PC-9 (cell line): ENCODE measurements around the gene ZNF236. TPM values are rescaled to one million over a fixed set of nuclear protein-coding genes. Genes with fewer than 3 reads are reported as not detected.

ENCODE experiments used
- BruUV-seq: library from RNA; stranded (reverse); fragments of 400-500 nt; replicated peaks from 2 replicates; lab custom pipeline; 2021; lab: Mats Ljungman, UMichigan
- CTCF ChIA-PET: fragments of 300-600 bp; sonication (Branson Sonifier 250); formaldehyde crosslinking; loops from one replicate; lab custom pipeline; 2022; ENCODE audit warnings: antibody characterized with exemption; lab: Charles Lee
- POLR2A ChIA-PET: fragments of 300-600 bp; sonication (Branson Sonifier 250); formaldehyde crosslinking; loops from one replicate; lab custom pipeline; 2022; ENCODE audit warnings: antibody characterized with exemption; ENCODE audit not compliant: unreplicated experiment; lab: Charles Lee
- DNase-seq, 2 experiments: peaks; one replicate each; pipeline versions ENCODE4 v3.0.0 to v3.0.0-alpha.2; 2015 to 2022; ENCODE audit warnings: mixed read lengths in 1 of 2
- H2AFZ ChIP-seq: fragments of 200-600 bp; sonication (generic); 2 replicates; pipeline ENCODE4 v1.8.1; 2017; ENCODE audit warnings: antibody characterized with exemption
- H3F3A ChIP-seq: fragments of 200-600 bp; sonication (generic); 2 replicates; pipeline ENCODE4 v1.8.1; 2017; ENCODE audit warnings: antibody characterized with exemption, mild to moderate bottlenecking, low read depth; ENCODE audit not compliant: insufficient read depth
- H3K27ac ChIP-seq: fragments of 200-600 bp; sonication (generic); 2 replicates; pipeline ENCODE4 v1.6.1; 2016; ENCODE audit warnings: mixed run types
- H3K27me3 ChIP-seq: fragments of 200-600 bp; sonication (generic); 2 replicates; pipeline ENCODE4 v1.6.1; 2016; ENCODE audit warnings: low read depth, mixed run types; ENCODE audit not compliant: insufficient read depth
- H3K36me3 ChIP-seq: fragments of 200-600 bp; sonication (generic); 2 replicates; pipeline ENCODE4 v1.6.1; 2016; ENCODE audit warnings: low read depth, mixed run types
- H3K4me1 ChIP-seq: fragments of 200-600 bp; sonication (generic); replicated peaks from 2 replicates; pipeline ENCODE4 v1.6.1; 2016; ENCODE audit warnings: mixed run types; ENCODE audit not compliant: insufficient read depth
- H3K4me2 ChIP-seq: fragments of 200-600 bp; sonication (generic); 2 replicates; pipeline ENCODE4 v1.6.1; 2017; ENCODE audit warnings: mixed run types
- H3K4me3 ChIP-seq: fragments of 200-600 bp; sonication (generic); 2 replicates; pipeline ENCODE4 v1.6.1; 2016; ENCODE audit warnings: mixed run types
- H3K79me2 ChIP-seq: fragments of 200-600 bp; sonication (generic); 2 replicates; pipeline ENCODE4 v1.6.1; 2017; ENCODE audit warnings: low read depth, mixed run types
- H3K9me2 ChIP-seq: fragments of 200-600 bp; sonication (generic); 2 replicates; pipeline ENCODE4 v1.8.1; 2017; ENCODE audit warnings: mild to moderate bottlenecking; ENCODE audit not compliant: insufficient read depth
- H3K9me3 ChIP-seq: fragments of 200-600 bp; sonication (generic); 2 replicates; pipeline ENCODE4 v1.8.1; 2016; ENCODE audit warnings: low read depth; ENCODE audit not compliant: insufficient read depth
- H4K20me1 ChIP-seq: fragments of 200-600 bp; sonication (generic); 2 replicates; pipeline ENCODE4 v1.8.1; 2017; ENCODE audit not compliant: insufficient read depth
- CTCF ChIP-seq: fragments of 200-600 bp; sonication (generic); conservative IDR thresholded peaks from 2 replicates; pipeline ENCODE4 v1.6.1; 2017; ENCODE audit warnings: mixed run types, antibody characterized with exemption, mild to moderate bottlenecking, moderate library complexity
- EZH2 ChIP-seq: fragments of 200-600 bp; sonication (generic); IDR thresholded peaks from 2 replicates; pipeline ENCODE4 v1.8.0; 2017; ENCODE audit warnings: antibody characterized with exemption, low read depth
- intact Hi-C: fragments of 100-400 bp; cut with micrococcal nuclease; formaldehyde crosslinking; loops from one replicate; pipeline ENCODE4 v1.10.0; 2022; ENCODE audit not compliant: unreplicated experiment
- total RNA-seq: library from RNA; stranded (reverse); gene quantifications from 2 replicates; pipeline ENCODE4 v1.2.3, GENCODE V29; 2021

Gene ZNF236
- total RNA-seq, 1 experiment from 2014 or later = 10.8 TPM

- Histone ChIP-seq H3K4me1 (peaks cover 10% of the 10 kb centered on the region), H2AFZ (peak overlapping the region; percentile 73), H3K4me3 (peak overlapping the region; percentile 55; the same call in 1 of the 2 replicates), H3K36me3 (no peaks in the 10 kb centered on the region), H3K9me2 (no peaks in the 10 kb centered on the region), H3F3A (peaks cover 5% of the 10 kb centered on the region; the same call in 1 of the 2 replicates), H3K4me2 (peak overlapping the region; percentile 92), H3K27ac (no peak overlapping the region), H4K20me1 (no peaks in the 10 kb centered on the region), H3K9me3 (no peaks in the 10 kb centered on the region), H3K79me2 (no peaks in the 10 kb centered on the region), H3K27me3 (peaks cover 6% of the 10 kb centered on the region; the same call in 1 of the 2 replicates)
- peak in 1 of 2 experiments; percentile 46 for DNase-seq
- no TSS peak for BruUV-seq
- CTCF ChIA-PET = interaction anchor here (0.6 kb wide), 2 partner anchors 62 to 142 kb away, joined by 3 read pairs; no protein-coding TSS in a partner anchor
- TF ChIP-seq CTCF = peak; percentile 92
- TF ChIP-seq EZH2 = no peak
- intact Hi-C loops = loop anchor here (10.0 kb wide), 1 partner anchor 673 kb away; no protein-coding TSS in a partner anchor
- POLR2A ChIA-PET = no interaction called here
Observed at GRCh38 chr18:76801567-76802505, 20.5 kb upstream of the ZNF236 start.

- ChIA-PET POLR2A (no interaction called here), CTCF (interaction anchor here (0.7 kb wide), 1 partner anchor 805 kb away, joined by 4 read pairs; no protein-coding TSS in a partner anchor)
- H3K36me3 ChIP-seq = no peaks in the 10 kb centered on the region
- H4K20me1 ChIP-seq = no peaks in the 10 kb centered on the region
- DNase-seq = no peak
- no TSS peak for BruUV-seq
- intact Hi-C loops = loop anchor here (1.0 to 10.0 kb wide), 2 partner anchors 180 to 671 kb away; no protein-coding TSS in a partner anchor
- no peaks in the 10 kb centered on the region for H3K79me2 ChIP-seq
- H3K9me3 ChIP-seq = no peaks in the 10 kb centered on the region
- H3K9me2 ChIP-seq = no peaks in the 10 kb centered on the region
- H3K4me2 ChIP-seq = peak overlapping the region; percentile 72
- TF ChIP-seq CTCF (no peak), EZH2 (no peak)
- peak overlapping the region; percentile 33; the same call in 1 of the 2 replicates for H3K4me3 ChIP-seq
- H3K27me3 ChIP-seq = no peaks in the 10 kb centered on the region
- no peak overlapping the region for H3K27ac ChIP-seq
- H3F3A ChIP-seq = peaks cover 5% of the 10 kb centered on the region; the same call in 1 of the 2 replicates
- H2AFZ ChIP-seq = 0 out of 2 replicates have a peak overlapping the region, but pooled peaks have one; percentile 55
- peaks cover 10% of the 10 kb centered on the region for H3K4me1 ChIP-seq
Observed at GRCh38 chr18:76803413-76803812, 18.9 kb upstream of the ZNF236 start.

GRCh38 chr18:76803814-76804213, 18.5 kb upstream of the ZNF236 start:
- H3K27me3 ChIP-seq = no peaks in the 10 kb centered on the region
- peak; percentile 85 for TF ChIP-seq CTCF
- TF ChIP-seq EZH2 = no peak
- H4K20me1 ChIP-seq = no peaks in the 10 kb centered on the region
- peaks cover 10% of the 10 kb centered on the region for H3K4me1 ChIP-seq
- H3K36me3 ChIP-seq = no peaks in the 10 kb centered on the region
- H2AFZ ChIP-seq = 0 out of 2 replicates have a peak overlapping the region, but pooled peaks have one; percentile 55
- peak in 1 of 2 experiments; percentile 45 for DNase-seq
- ChIA-PET CTCF (no interaction called here), POLR2A (no interaction called here)
- H3F3A ChIP-seq = peaks cover 5% of the 10 kb centered on the region; the same call in 1 of the 2 replicates
- BruUV-seq = no TSS peak
- intact Hi-C loops = loop anchor here (1.0 to 10.0 kb wide), 2 partner anchors 179 to 671 kb away; no protein-coding TSS in a partner anchor
- H3K4me2 ChIP-seq = peak overlapping the region; percentile 72
- no peaks in the 10 kb centered on the region for H3K9me3 ChIP-seq
- peak overlapping the region; percentile 33; the same call in 1 of the 2 replicates for H3K4me3 ChIP-seq
- H3K79me2 ChIP-seq = no peaks in the 10 kb centered on the region
- H3K27ac ChIP-seq = no peak overlapping the region
- no peaks in the 10 kb centered on the region for H3K9me2 ChIP-seq
